Body of pancreas (tissue), 4 donors: ENCODE data around the gene RMRP.
"Not testable (repeated sequence)": the region's sequence is repeated elsewhere in the genome, so short reads cannot be mapped to it uniquely, and the experiment has no call there.

ENCODE experiments used
- POLR2A ChIP-seq, 3 donors: fragments of 450-650 bp; IDR thresholded peaks; one replicate each; pipeline ENCODE4 v1.6.1; 2016; ENCODE audit warnings: antibody characterized with exemption in 3 of 3, mild to moderate bottlenecking in 2 of 3
- TF ChIP-seq, protein P1 (sequence below), 7 experiments: fragments of 450-650 bp in 4 of 7; fragments of 200-600 bp in 3 of 7; sonication (generic) in 3 of 7; IDR thresholded peaks; one replicate each; pipeline ENCODE4 v1.5.1; 2016 to 2019; ENCODE audit warnings: antibody characterized with exemption in 7 of 7

DNA sequence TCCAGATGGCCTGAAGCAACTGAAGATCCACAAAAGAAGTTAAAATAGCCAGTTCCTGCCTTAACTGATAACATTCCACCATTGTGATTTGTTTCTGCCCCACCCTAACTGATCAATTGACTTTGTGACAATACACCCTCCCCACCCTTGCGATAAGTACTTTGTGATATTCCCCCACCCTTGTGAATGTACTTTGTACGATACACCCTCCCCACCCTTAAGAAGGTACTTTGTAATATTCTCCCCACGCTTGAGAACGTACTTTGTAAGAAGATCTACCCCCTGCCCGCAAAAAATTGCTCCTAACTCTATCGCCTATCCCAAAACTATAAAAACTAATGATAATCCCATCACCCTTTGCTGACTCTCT lies 21.0 kb downstream of the RMRP start:
- TF ChIP-seq, protein P1, sequence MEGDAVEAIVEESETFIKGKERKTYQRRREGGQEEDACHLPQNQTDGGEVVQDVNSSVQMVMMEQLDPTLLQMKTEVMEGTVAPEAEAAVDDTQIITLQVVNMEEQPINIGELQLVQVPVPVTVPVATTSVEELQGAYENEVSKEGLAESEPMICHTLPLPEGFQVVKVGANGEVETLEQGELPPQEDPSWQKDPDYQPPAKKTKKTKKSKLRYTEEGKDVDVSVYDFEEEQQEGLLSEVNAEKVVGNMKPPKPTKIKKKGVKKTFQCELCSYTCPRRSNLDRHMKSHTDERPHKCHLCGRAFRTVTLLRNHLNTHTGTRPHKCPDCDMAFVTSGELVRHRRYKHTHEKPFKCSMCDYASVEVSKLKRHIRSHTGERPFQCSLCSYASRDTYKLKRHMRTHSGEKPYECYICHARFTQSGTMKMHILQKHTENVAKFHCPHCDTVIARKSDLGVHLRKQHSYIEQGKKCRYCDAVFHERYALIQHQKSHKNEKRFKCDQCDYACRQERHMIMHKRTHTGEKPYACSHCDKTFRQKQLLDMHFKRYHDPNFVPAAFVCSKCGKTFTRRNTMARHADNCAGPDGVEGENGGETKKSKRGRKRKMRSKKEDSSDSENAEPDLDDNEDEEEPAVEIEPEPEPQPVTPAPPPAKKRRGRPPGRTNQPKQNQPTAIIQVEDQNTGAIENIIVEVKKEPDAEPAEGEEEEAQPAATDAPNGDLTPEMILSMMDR (IDR thresholded peaks at IDR 0.05) = not testable (repeated sequence)
- TF ChIP-seq POLR2A (IDR thresholded peaks at IDR 0.05) = not testable (repeated sequence)
